Measurements from ENCODE around the gene VPS50. TPM values are rescaled to one million over a fixed set of nuclear protein-coding genes. Genes with fewer than 3 reads are reported as not detected.
"Not testable (repeated sequence)": the region's sequence is repeated elsewhere in the genome, so short reads cannot be mapped to it uniquely, and the experiment has no call there.

The VPS50 gene
- total RNA-seq, 1 donor from 2014 or later = 74.6 TPM

GRCh38 chr7:93331706-93332105 is 99.5 kb downstream of the VPS50 start:
- no peak for DNase-seq (ENCODE audit: low spot score)

GRCh38 chr7:93332172-93332571 is 100.0 kb downstream of the VPS50 start:
- DNase-seq (ENCODE audit: low spot score) = no peak

GRCh38 chr7:93337052-93337451 is 104.9 kb downstream of the VPS50 start:
- no peak for DNase-seq (ENCODE audit: low spot score)

GRCh38 chr7:93342178-93342577 is 110.0 kb downstream of the VPS50 start:
- DNase-seq (ENCODE audit: low spot score) = not testable (repeated sequence)

- no peak for DNase-seq (ENCODE audit: low spot score)
These were observed 118.2 kb downstream of the VPS50 start for GRCh38 chr7:93350338-93350737.

- DNase-seq (ENCODE audit: low spot score) = no peak
These were observed 120.7 kb downstream of the VPS50 start for GRCh38 chr7:93352881-93353280.

- no peak for DNase-seq (ENCODE audit: low spot score)
These were observed 122.6 kb downstream of the VPS50 start for GRCh38 chr7:93354815-93355214.

GRCh38 chr7:93359520-93360198 is 127.5 kb downstream of the VPS50 start:
- DNase-seq (ENCODE audit: low spot score) = peak; percentile 10

- DNase-seq (ENCODE audit: low spot score) = no peak
These were observed 129.7 kb downstream of the VPS50 start for GRCh38 chr7:93361853-93362252.

GRCh38 chr7:93364806-93365205 is 132.6 kb downstream of the VPS50 start:
- DNase-seq (ENCODE audit: low spot score) = no peak

- DNase-seq (ENCODE audit: low spot score) = no peak
These were observed 133.2 kb downstream of the VPS50 start for GRCh38 chr7:93365341-93365740.

- no peak for DNase-seq (ENCODE audit: low spot score)
These were observed 134.7 kb downstream of the VPS50 start for GRCh38 chr7:93366816-93367215.

GRCh38 chr7:93367254-93367653 is 135.1 kb downstream of the VPS50 start:
- DNase-seq (ENCODE audit: low spot score) = no peak

- not testable (repeated sequence) for DNase-seq (ENCODE audit: low spot score)
These were observed 138.8 kb downstream of the VPS50 start for GRCh38 chr7:93370937-93371336.

- DNase-seq (ENCODE audit: low spot score) = no peak
These were observed 141.4 kb downstream of the VPS50 start for GRCh38 chr7:93373537-93373936.

GRCh38 chr7:93374345-93374940 is 142.3 kb downstream of the VPS50 start:
- peak; percentile 21 for DNase-seq (ENCODE audit: low spot score)

GRCh38 chr7:93375603-93376002 is 143.4 kb downstream of the VPS50 start:
- no peak for DNase-seq (ENCODE audit: low spot score)

GRCh38 chr7:93378131-93378760 is 146.1 kb downstream of the VPS50 start:
- no peak for DNase-seq (ENCODE audit: low spot score)

- no peak for DNase-seq (ENCODE audit: low spot score)
These were observed 150.2 kb downstream of the VPS50 start for GRCh38 chr7:93382362-93382761.

GRCh38 chr7:93390660-93391059 is 158.5 kb downstream of the VPS50 start:
- no peak for DNase-seq (ENCODE audit: low spot score)

GRCh38 chr7:93392984-93393383 is 160.8 kb downstream of the VPS50 start:
- no peak for DNase-seq (ENCODE audit: low spot score)

- DNase-seq (ENCODE audit: low spot score) = no peak
These were observed 167.5 kb downstream of the VPS50 start for GRCh38 chr7:93399642-93400041.

- DNase-seq (ENCODE audit: low spot score) = no peak
These were observed 170.8 kb downstream of the VPS50 start for GRCh38 chr7:93402944-93403343.

All from umbilical cord (tissue), 2 donors.